GM23338 (cell line): ENCODE data around the gene ETV6. TPM values are rescaled to one million over a fixed set of nuclear protein-coding genes. Genes with fewer than 3 reads are reported as not detected.

Experiments
- ATAC-seq: fragments of 200-7000 bp; cut with Tn5 transposase; 3 replicates; pipeline ENCODE4 v1.9.1; 2020
- DNase-seq: peaks from one replicate; pipeline ENCODE4 v3.0.0-alpha.2; 2015; ENCODE audit warnings: low spot score
- H2AFZ ChIP-seq: fragments of 200-600 bp; sonication (generic); 2 replicates; pipeline ENCODE4 v1.8.0; 2016; ENCODE audit warnings: antibody characterized with exemption, mild to moderate bottlenecking, moderate library complexity
- H3F3A ChIP-seq: fragments of 200-600 bp; sonication (generic); replicated peaks from 2 replicates; pipeline ENCODE4 v1.8.0; 2017; ENCODE audit warnings: antibody characterized with exemption, mixed run types, low read depth
- H3K27ac ChIP-seq: fragments of 200-600 bp; sonication (generic); 2 replicates; pipeline ENCODE4 v1.6.1; 2016; ENCODE audit warnings: low read depth
- H3K27me3 ChIP-seq: fragments of 200-600 bp; sonication (generic); 2 replicates; pipeline ENCODE4 v1.8.0; 2016; ENCODE audit warnings: mild to moderate bottlenecking, mixed run types, moderate library complexity; ENCODE audit not compliant: insufficient read depth
- H3K36me3 ChIP-seq: fragments of 200-600 bp; sonication (generic); 2 replicates; pipeline ENCODE4 v1.8.0; 2016; ENCODE audit warnings: mild to moderate bottlenecking; ENCODE audit not compliant: insufficient read depth
- H3K4me1 ChIP-seq: fragments of 200-600 bp; sonication (generic); 2 replicates; pipeline ENCODE4 v1.8.0; 2016; ENCODE audit warnings: mild to moderate bottlenecking, moderate library complexity; ENCODE audit not compliant: insufficient read depth
- H3K4me2 ChIP-seq: fragments of 200-600 bp; sonication (generic); 2 replicates; pipeline ENCODE4 v1.7.1; 2017; ENCODE audit warnings: mixed run types
- H3K4me3 ChIP-seq: fragments of 200-600 bp; sonication (generic); 2 replicates; pipeline ENCODE4 v1.6.1; 2016; ENCODE audit warnings: mixed run types
- H3K79me2 ChIP-seq: fragments of 200-600 bp; sonication (generic); replicated peaks from 2 replicates; pipeline ENCODE4 v1.8.0; 2017; ENCODE audit warnings: mild to moderate bottlenecking; ENCODE audit not compliant: insufficient read depth
- H3K9me2 ChIP-seq: fragments of 200-600 bp; sonication (generic); 2 replicates; pipeline ENCODE4 v1.8.0; 2017; ENCODE audit not compliant: insufficient read depth
- H4K20me1 ChIP-seq: fragments of 200-600 bp; sonication (generic); replicated peaks from 2 replicates; pipeline ENCODE4 v1.8.0; 2017; ENCODE audit warnings: mild to moderate bottlenecking; ENCODE audit not compliant: insufficient read depth
- H3K27ac Mint-ChIP-seq: 2 replicates; pipeline ENCODE4 v1.8.0; 2020; ENCODE audit warnings: inconsistent platforms, mild to moderate bottlenecking, moderate library complexity, mixed read lengths
- H3K27me3 Mint-ChIP-seq: 3 replicates; pipeline ENCODE4 v1.8.0; 2022; ENCODE audit warnings: low read depth, mild to moderate bottlenecking, moderate library complexity, mixed read lengths, inconsistent platforms; ENCODE audit not compliant: insufficient read depth, poor library complexity
- H3K36me3 Mint-ChIP-seq: 3 replicates; pipeline ENCODE4 v1.8.0; 2021; ENCODE audit warnings: low read depth, mild to moderate bottlenecking, inconsistent platforms, moderate library complexity, mixed read lengths
- H3K4me1 Mint-ChIP-seq: 3 replicates; pipeline ENCODE4 v1.8.0; 2020; ENCODE audit warnings: mild to moderate bottlenecking, inconsistent platforms, mixed read lengths
- H3K4me3 Mint-ChIP-seq: 3 replicates; pipeline ENCODE4 v1.8.0; 2021; ENCODE audit warnings: moderate library complexity, mild to moderate bottlenecking, inconsistent platforms, mixed read lengths
- H3K9me3 Mint-ChIP-seq: 3 replicates; pipeline ENCODE4 v1.8.0; 2020; ENCODE audit warnings: moderate library complexity, mild to moderate bottlenecking, inconsistent platforms, mixed read lengths
- CREB1 ChIP-seq: fragments of 250-450 bp; sonication (Bioruptor Pico); IDR thresholded peaks from 2 replicates; pipeline ENCODE4 v1.5.0; 2020; ENCODE audit warnings: low read depth, mild to moderate bottlenecking, moderate library complexity
- CTCF ChIP-seq, 2 experiments: fragments of 200-600 bp in 1 of 2; sonication (generic) in 1 of 2; conservative IDR thresholded peaks; 2 replicates each; pipeline versions ENCODE4 v1.5.1 to v1.6.1; 2016 to 2017; ENCODE audit warnings: antibody characterized with exemption in 2 of 2, low read depth in 2 of 2, mild to moderate bottlenecking in 2 of 2, moderate library complexity in 1 of 2
- ETS1 ChIP-seq: IDR thresholded peaks from 2 replicates; pipeline ENCODE4 v1.6.1; 2016; ENCODE audit warnings: antibody characterized with exemption
- EZH2 ChIP-seq: fragments of 200-600 bp; sonication (generic); IDR thresholded peaks from one replicate; pipeline ENCODE4 v1.8.0; 2017; ENCODE audit warnings: antibody characterized with exemption, mild to moderate bottlenecking, low read depth; ENCODE audit not compliant: unreplicated experiment
- JUNB ChIP-seq: IDR thresholded peaks from one replicate; pipeline ENCODE4 v1.6.1; 2016; ENCODE audit warnings: antibody characterized with exemption; ENCODE audit not compliant: unreplicated experiment
- NANOG ChIP-seq: IDR thresholded peaks from 2 replicates; pipeline ENCODE4 v1.6.1; 2016; ENCODE audit warnings: antibody characterized with exemption, borderline replicate concordance
- POLR2AphosphoS5 ChIP-seq: IDR thresholded peaks from 2 replicates; pipeline ENCODE4 v1.6.1; 2016; ENCODE audit warnings: antibody characterized with exemption, low read depth
- REST ChIP-seq: IDR thresholded peaks from one replicate; pipeline ENCODE4 v1.6.1; 2018; ENCODE audit warnings: antibody characterized with exemption; ENCODE audit not compliant: unreplicated experiment
- ZNF114 ChIP-seq: fragments of 250-450 bp; sonication (Bioruptor Pico); IDR thresholded peaks from 2 replicates; pipeline ENCODE4 v1.5.0; 2020; ENCODE audit warnings: mild to moderate bottlenecking, moderate library complexity
- ZNF331 ChIP-seq: fragments of 250-450 bp; sonication (Bioruptor Pico); IDR thresholded peaks from 2 replicates; pipeline ENCODE4 v1.5.0; 2020; ENCODE audit warnings: low read depth, mild to moderate bottlenecking, moderate library complexity
- ZNF462 ChIP-seq: fragments of 250-450 bp; sonication (Bioruptor Pico); IDR thresholded peaks from 2 replicates; pipeline ENCODE4 v1.5.0; 2020; ENCODE audit warnings: mild to moderate bottlenecking, moderate library complexity
- polyA plus RNA-seq: library from polyadenylated mRNA; unstranded; fragments of >200 nt; fragmentation: Nextera tagmentation; extraction: Ambion mirVana; gene quantifications from 2 replicates; pipeline ENCODE4 v1.2.1, GENCODE V29; 2016
- total RNA-seq: library from RNA; depleted of rRNA; stranded (reverse); fragments of >200 nt; shearing (Covaris generic); gene quantifications from 2 replicates; pipeline ENCODE4 v1.2.3, GENCODE V29; 2014

The ETV6 gene
- total and polyA plus RNA-seq, 2 experiments from 2014 or later = 7.5 to 15.1 TPM

GRCh38 chr12:11689591-11690186 lies 40.2 kb downstream of the ETV6 start:
- peaks cover 26% of the 10 kb centered on the region for H3K4me1 Mint-ChIP-seq
- H4K20me1 ChIP-seq = no peaks in the 10 kb centered on the region
- peaks cover 3% of the 10 kb centered on the region for H3K27me3 Mint-ChIP-seq
- DNase-seq (no peak), ATAC-seq (no peak)
- H3K9me2 ChIP-seq = no peaks in the 10 kb centered on the region
- no peak overlapping the region for H3K27ac ChIP-seq
- peaks cover 22% of the 10 kb centered on the region for H3K79me2 ChIP-seq
- TF ChIP-seq ZNF462 (CRISPR knock-in tag) (no peak), ZNF331 (CRISPR knock-in tag) (no peak), EZH2 (no peak), ETS1 (no peak), POLR2AphosphoS5 (no peak), NANOG (no peak), ZNF114 (CRISPR knock-in tag) (no peak), REST (no peak), CREB1 (CRISPR knock-in tag) (no peak), CTCF (conservative IDR thresholded peaks at IDR 0.05; ENCODE audit: low read depth in 2 of 2) (no peak), JUNB (no peak)
- no peaks in the 10 kb centered on the region for H3K27me3 ChIP-seq
- no peak overlapping the region for H3K27ac Mint-ChIP-seq
- peaks cover 5% of the 10 kb centered on the region for H3K4me1 ChIP-seq
- H3K36me3 ChIP-seq = no peaks in the 10 kb centered on the region
- H3K36me3 Mint-ChIP-seq = no peaks in the 10 kb centered on the region
- no peak overlapping the region for H2AFZ ChIP-seq
- no peak overlapping the region for H3K4me3 ChIP-seq
- no peak overlapping the region for H3K4me3 Mint-ChIP-seq
- H3K9me3 Mint-ChIP-seq = no peaks in the 10 kb centered on the region
- H3F3A ChIP-seq = no peaks in the 10 kb centered on the region
- no peak overlapping the region for H3K4me2 ChIP-seq
